MM.1S (cell line): ENCODE measurements around the gene TASP1.

Source experiments
- DNase-seq: peaks from one replicate; pipeline ENCODE4 v3.0.0-alpha.2; 2015
- H2AFZ ChIP-seq: fragments of 300-600 bp; sonication (generic); 2 replicates; pipeline ENCODE4 v1.6.0; 2016; ENCODE audit warnings: antibody characterized with exemption, low read length
- H3F3A ChIP-seq: fragments of 300-600 bp; sonication (generic); 2 replicates; pipeline ENCODE4 v1.6.1; 2016; ENCODE audit warnings: mild to moderate bottlenecking, antibody characterized with exemption, low read length, moderate library complexity, mixed read lengths; ENCODE audit not compliant: insufficient read depth
- H3K27ac ChIP-seq: fragments of 300-600 bp; sonication (generic); 2 replicates; pipeline ENCODE4 v1.5.1; 2016; ENCODE audit warnings: mild to moderate bottlenecking, low read length
- H3K27me3 ChIP-seq: fragments of 300-600 bp; sonication (generic); replicated peaks from 2 replicates; pipeline ENCODE4 v1.6.0; 2016; ENCODE audit warnings: low read length; ENCODE audit not compliant: insufficient read depth
- H3K36me3 ChIP-seq: fragments of 300-600 bp; sonication (generic); replicated peaks from 2 replicates; pipeline ENCODE4 v1.6.1; 2016; ENCODE audit warnings: mild to moderate bottlenecking, low read length, mixed read lengths; ENCODE audit not compliant: insufficient read depth
- H3K4me1 ChIP-seq: fragments of 300-600 bp; sonication (generic); 2 replicates; pipeline ENCODE4 v1.6.1; 2016; ENCODE audit warnings: low read length, mixed read lengths
- H3K4me2 ChIP-seq: fragments of 300-600 bp; sonication (generic); 2 replicates; pipeline ENCODE4 v1.6.0; 2016; ENCODE audit warnings: low read depth, low read length
- H3K4me3 ChIP-seq: fragments of 300-600 bp; sonication (generic); 2 replicates; pipeline ENCODE4 v1.5.1; 2016; ENCODE audit warnings: low read length, mixed read lengths
- H3K79me2 ChIP-seq: fragments of 300-600 bp; sonication (generic); 2 replicates; pipeline ENCODE4 v1.6.1; 2016; ENCODE audit warnings: mixed run types, low read length, mixed read lengths
- H3K9ac ChIP-seq: fragments of 300-600 bp; sonication (generic); 2 replicates; pipeline ENCODE4 v1.6.1; 2016; ENCODE audit warnings: low read length, mixed read lengths
- H3K9me2 ChIP-seq: fragments of 300-600 bp; sonication (generic); replicated peaks from 2 replicates; pipeline ENCODE4 v1.6.1; 2016; ENCODE audit warnings: mild to moderate bottlenecking, low read length, mixed read lengths; ENCODE audit not compliant: insufficient read depth
- H3K9me3 ChIP-seq: fragments of 300-600 bp; sonication (generic); replicated peaks from 2 replicates; pipeline ENCODE4 v1.6.1; 2016; ENCODE audit warnings: mild to moderate bottlenecking, low read length, mixed read lengths; ENCODE audit not compliant: insufficient read depth
- H4K20me1 ChIP-seq: fragments of 300-600 bp; sonication (generic); 2 replicates; pipeline ENCODE4 v1.6.1; 2016; ENCODE audit warnings: mild to moderate bottlenecking, low read length, moderate library complexity, mixed read lengths; ENCODE audit not compliant: insufficient read depth
- CTCF ChIP-seq: fragments of 300-600 bp; sonication (generic); IDR thresholded peaks from 2 replicates; pipeline ENCODE4 v1.5.1; 2016; ENCODE audit warnings: antibody characterized with exemption, low read length, mixed read lengths
- EZH2 ChIP-seq: fragments of 300-600 bp; sonication (generic); optimal IDR thresholded peaks from 2 replicates; pipeline ENCODE3; 2017; ENCODE audit warnings: low read depth, mild to moderate bottlenecking, antibody characterized with exemption, low read length, mixed read lengths
- EZH2phosphoT487 ChIP-seq: fragments of 300-600 bp; sonication (generic); IDR thresholded peaks from 2 replicates; pipeline ENCODE4 v1.6.1; 2018; ENCODE audit warnings: antibody characterized with exemption, low read length

TASP1 gene

GRCh38 chr20:13672690-13673089, 34.0 kb upstream of the TASP1 start:
- H3K4me1 ChIP-seq = no peaks in the 10 kb centered on the region
- no peak overlapping the region for H3K9ac ChIP-seq
- no peaks in the 10 kb centered on the region for H4K20me1 ChIP-seq
- H3K9me3 ChIP-seq = no peaks in the 10 kb centered on the region
- H3F3A ChIP-seq = no peaks in the 10 kb centered on the region
- no peak overlapping the region for H3K4me2 ChIP-seq
- H3K9me2 ChIP-seq = no peaks in the 10 kb centered on the region
- no peaks in the 10 kb centered on the region for H3K79me2 ChIP-seq
- no peak overlapping the region for H2AFZ ChIP-seq
- H3K4me3 ChIP-seq = no peak overlapping the region
- no peak for DNase-seq
- TF ChIP-seq CTCF (no peak), EZH2phosphoT487 (no peak), EZH2 (no peak)
- no peak overlapping the region for H3K27ac ChIP-seq
- H3K36me3 ChIP-seq = no peaks in the 10 kb centered on the region
- no peaks in the 10 kb centered on the region for H3K27me3 ChIP-seq

GRCh38 chr20:13671916-13672378, 33.2 kb upstream of the TASP1 start:
- no peak for DNase-seq
- H2AFZ ChIP-seq = no peak overlapping the region
- H3K9ac ChIP-seq = no peak overlapping the region
- H3K36me3 ChIP-seq = no peaks in the 10 kb centered on the region
- H3K4me1 ChIP-seq = no peaks in the 10 kb centered on the region
- no peak overlapping the region for H3K4me3 ChIP-seq
- H3K9me3 ChIP-seq = no peaks in the 10 kb centered on the region
- no peaks in the 10 kb centered on the region for H3K27me3 ChIP-seq
- no peak overlapping the region for H3K27ac ChIP-seq
- H4K20me1 ChIP-seq = no peaks in the 10 kb centered on the region
- H3K9me2 ChIP-seq = no peaks in the 10 kb centered on the region
- TF ChIP-seq CTCF (no peak), EZH2phosphoT487 (no peak), EZH2 (no peak)
- no peaks in the 10 kb centered on the region for H3F3A ChIP-seq
- H3K4me2 ChIP-seq = no peak overlapping the region
- no peaks in the 10 kb centered on the region for H3K79me2 ChIP-seq

- no peak for DNase-seq
- no peaks in the 10 kb centered on the region for H3K27me3 ChIP-seq
- TF ChIP-seq EZH2 (no peak), CTCF (no peak), EZH2phosphoT487 (no peak)
- H3K4me2 ChIP-seq = no peak overlapping the region
- H3K9ac ChIP-seq = no peak overlapping the region
- H3F3A ChIP-seq = no peaks in the 10 kb centered on the region
- H3K4me1 ChIP-seq = no peaks in the 10 kb centered on the region
- H3K9me3 ChIP-seq = no peaks in the 10 kb centered on the region
- H4K20me1 ChIP-seq = no peaks in the 10 kb centered on the region
- no peaks in the 10 kb centered on the region for H3K9me2 ChIP-seq
- H3K27ac ChIP-seq = no peak overlapping the region
- H3K36me3 ChIP-seq = no peaks in the 10 kb centered on the region
- H3K4me3 ChIP-seq = no peak overlapping the region
- H3K79me2 ChIP-seq = no peaks in the 10 kb centered on the region
- no peak overlapping the region for H2AFZ ChIP-seq
Observed at GRCh38 chr20:13671512-13671911, 32.8 kb upstream of the TASP1 start.
